HG02981 (cell line): Measurements from ENCODE around the gene EMC8.

Experiments used
- ATAC-seq: cut with Tn5 transposase; IDR thresholded peaks from one replicate; pipeline ENCODE4 v1.9.1; 2021; ENCODE audit warnings: mild to moderate bottlenecking, moderate library complexity; ENCODE audit not compliant: unreplicated experiment

EMC8 gene

DNA sequence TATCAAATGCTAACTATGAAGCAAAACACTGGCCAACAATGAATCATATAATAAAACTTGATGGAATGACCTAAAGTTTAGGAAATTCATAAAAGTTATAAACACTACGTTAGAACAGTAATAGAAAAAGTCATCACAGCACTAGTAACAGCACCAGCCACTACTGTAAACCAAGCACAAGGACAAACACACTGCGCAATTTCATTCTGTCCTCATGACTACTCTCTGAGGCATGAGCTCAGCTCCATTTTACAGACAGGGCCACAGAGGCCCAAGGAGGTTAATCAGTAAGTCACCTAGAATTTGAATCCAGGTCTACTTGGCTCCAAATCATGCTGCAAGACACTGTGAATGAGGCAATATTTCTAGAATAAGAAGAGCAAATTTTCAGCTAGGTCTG lies 13.4 kb downstream of the EMC8 start:
- ATAC-seq, result no peak

DNA sequence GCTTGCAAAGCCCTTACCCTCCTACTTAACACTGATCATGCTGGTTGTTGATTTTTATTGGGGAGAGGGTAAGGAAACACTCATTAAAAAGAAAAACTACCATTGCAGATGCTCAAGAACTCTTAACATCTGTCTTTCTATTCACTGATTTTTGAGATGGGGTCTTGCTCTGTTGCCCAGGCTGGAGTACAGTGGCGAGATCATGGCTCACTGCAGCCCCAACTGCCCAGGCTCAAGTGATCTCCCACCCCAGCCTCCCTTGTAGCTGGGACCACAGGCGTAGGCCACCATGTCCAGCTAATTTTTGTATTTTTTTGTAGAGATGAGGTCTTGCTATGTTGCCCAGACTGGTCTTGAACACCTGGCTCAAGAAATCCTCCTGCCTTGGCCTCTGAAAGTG lies 14.5 kb downstream of the EMC8 start:
- no peak for ATAC-seq

DNA sequence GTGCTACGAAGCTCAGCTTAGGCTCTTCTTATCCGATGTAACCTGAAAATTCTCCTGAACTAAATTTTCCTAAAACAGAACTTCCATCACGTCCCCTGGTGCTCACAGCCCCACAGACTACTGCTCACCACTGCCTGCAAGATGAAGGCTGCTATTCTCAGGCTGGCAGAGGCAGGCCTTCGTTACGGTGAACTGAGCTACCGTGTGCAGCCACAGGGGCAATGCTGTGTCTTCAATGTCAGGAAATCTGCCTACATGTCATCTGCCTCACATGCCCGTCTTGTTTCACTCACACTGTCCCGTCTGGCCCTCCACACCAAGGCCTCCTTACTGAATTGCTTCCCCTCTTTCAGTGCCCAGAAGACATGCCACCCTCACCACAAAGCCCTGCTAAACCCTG lies 15.9 kb downstream of the EMC8 start:
- no peak for ATAC-seq

DNA sequence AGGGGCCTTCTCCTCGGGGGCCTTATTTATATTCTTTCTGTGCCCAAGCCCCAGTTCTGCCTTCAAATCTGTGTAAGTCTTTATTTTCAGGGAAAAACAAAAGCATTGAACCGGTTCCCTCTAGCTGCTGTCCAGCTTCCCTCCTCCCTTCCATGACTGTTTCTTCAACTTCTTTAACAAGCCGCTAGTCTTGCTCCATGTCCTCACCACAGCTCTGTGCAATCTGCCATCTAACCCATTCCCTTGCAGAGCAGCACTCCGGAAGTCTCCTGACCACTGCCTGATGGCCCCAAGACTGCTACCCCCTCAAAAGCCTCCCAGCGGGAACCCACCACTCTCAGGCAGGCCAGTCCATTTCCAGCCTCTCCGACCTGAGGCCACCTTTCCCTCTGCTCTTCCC lies 16.9 kb downstream of the EMC8 start:
- no peak for ATAC-seq

DNA sequence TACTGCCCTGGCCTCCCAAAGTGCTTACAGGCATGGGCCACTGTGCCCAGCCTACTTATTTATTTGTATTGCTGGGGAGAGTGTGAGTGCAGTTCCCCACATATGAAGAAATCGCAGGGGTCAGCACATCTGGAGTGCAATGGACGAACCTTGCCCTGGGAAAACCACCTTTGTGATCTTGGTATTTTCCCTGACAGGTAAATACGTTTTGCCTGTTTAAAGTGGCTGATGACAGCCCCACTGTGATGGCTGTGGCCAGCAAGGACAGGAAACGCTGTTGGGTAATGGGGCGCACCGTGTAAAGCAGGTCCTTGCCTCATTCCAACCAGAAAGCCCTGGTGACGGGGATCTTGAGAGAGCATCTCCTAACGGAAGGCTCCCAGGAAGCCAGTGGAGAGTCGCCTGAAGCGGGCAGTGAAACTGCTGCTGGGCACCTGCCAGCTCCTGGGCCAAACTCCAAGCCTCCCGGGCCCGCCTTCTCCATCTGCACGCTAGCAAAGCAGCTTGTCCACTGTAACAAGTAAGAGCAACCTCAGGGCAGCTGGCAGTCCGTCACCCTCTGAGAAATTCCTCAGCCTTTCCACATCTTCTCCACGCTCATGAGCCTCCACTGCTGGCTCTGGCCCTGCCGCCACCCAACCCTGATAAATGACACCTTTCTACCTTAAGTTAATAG lies 17.5 kb downstream of the EMC8 start:
- ATAC-seq, result no peak

DNA sequence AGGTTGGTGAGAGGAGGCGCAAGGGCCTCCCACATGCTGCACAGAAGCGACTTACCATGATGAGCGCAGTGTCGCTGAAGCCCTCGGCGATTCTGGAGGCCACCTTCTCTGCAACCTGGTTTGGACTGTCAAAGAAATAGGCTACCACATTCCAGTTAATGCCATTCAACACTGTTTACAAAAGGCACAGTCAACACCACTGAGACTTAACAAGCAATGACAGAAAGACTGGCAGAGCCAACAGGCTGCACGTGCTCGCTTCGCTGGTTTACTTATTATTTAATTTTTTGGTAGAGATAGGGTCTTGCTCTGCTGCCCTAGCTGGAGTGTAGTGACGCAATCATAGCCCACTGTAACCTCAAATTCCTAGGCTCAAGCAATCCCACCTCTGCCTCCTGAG lies 18.2 kb downstream of the EMC8 start:
- ATAC-seq, result no peak

DNA sequence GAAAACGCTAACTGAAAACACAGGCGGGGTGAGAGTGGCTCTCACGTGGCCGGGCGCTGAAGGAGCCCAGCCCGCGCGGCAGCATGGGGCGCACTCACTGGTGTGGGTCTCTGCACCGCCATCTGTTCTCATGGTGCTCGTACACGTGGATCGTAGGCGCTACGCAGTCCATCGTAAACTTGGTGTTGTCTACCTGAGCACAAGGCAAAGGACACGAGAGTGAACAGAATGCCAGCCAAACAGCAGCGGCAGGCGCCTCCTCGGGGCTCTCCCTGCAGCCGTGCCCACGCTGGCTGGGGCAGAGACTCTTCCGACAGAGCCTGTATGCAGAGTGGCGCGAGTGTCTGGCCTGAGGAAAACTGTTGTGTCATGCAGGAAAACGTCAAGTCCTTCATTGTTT lies 19.1 kb downstream of the EMC8 start:
- ATAC-seq, result no peak

DNA sequence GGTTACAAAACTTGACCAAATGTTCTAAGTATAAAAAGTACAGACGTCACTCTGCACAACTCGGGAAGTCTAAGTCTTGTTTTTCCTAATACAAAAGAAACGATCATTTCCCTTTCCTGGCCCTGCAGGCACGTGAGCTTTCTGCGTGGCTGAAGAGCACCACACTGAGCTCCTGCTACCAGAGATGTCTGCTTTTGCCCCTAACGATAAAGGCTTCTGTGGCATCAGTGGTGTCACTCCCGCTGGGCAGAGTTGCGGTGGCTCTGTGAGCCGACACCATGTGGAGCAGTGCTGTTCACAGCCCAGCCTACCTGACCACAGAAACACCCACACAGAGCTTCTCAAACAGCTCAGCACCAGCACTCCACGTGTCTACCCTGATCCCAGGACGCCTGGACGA lies 20.5 kb downstream of the EMC8 start:
- no peak for ATAC-seq

DNA sequence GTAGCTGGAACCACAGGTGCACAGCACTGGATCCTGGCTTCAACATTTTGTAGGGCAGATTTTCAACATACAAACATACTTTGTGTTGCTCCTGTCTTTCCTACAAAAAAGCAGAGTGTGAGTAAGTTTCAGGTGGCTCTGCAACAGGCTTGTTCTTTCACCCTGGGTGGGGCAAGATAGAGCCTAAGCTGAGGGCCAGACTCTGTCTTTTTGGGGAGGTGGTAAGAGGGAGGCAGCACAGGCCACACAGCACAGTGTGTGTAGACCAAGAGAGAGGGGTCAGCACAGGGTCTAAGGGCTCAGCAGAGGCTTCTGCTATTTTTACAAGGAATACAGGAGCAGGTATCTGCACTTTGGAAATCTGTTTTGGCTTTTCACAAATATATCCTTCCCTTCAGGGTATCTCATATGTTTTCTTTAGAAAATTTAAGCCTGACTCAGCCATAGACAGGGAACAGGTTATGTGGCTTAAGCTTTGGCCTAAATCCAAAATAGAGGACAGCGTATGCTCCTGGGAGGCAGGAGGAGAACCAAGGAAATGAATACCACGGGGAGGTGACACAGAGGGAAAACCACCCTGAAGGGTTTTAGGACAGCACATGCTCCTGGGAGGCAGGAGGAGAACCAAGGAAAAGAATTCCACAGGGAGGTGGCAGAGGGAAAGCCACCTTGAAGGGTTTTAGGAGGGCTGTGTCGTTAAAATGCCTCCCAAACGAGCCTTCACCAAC lies 21.6 kb downstream of the EMC8 start:
- ATAC-seq, result no peak

DNA sequence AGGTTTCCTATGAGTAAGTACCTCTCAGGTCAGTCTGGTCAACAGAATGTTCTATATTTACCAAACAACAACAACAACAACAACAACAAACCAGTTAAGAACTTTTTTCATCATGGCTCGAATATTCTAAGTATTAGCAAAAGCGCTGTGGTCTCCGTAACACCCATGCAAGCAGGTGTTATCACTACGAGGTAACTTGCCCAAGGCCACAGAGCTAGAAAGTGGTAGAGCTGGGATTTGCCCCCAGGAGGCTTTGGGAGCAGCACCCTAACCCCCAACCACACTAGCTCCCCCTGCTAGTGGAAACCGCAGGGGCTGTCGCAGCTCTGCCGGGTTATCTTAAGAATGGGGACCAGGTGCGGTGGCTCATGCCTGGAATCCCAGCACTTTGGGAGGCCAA lies 24.5 kb downstream of the EMC8 start:
- no peak for ATAC-seq

DNA sequence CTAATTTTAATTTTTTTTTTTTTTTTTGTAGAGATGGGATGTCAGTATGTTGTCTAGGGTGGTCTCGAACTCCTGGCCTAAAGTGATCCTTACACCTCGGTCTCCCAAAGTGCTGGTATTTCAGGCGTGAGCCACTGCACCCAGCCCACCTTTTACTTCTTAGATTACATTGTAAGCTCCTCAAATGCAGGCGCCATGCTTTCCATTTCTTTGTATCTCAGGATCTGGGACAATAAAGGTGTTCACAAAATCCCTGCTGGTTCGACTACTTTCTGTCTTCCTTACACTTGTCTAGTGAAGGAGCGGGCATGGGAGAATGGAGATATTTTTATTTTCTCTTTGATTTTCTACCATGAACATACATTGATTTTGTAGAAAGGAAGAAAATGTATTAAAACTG lies 25.2 kb downstream of the EMC8 start:
- ATAC-seq, result no peak

DNA sequence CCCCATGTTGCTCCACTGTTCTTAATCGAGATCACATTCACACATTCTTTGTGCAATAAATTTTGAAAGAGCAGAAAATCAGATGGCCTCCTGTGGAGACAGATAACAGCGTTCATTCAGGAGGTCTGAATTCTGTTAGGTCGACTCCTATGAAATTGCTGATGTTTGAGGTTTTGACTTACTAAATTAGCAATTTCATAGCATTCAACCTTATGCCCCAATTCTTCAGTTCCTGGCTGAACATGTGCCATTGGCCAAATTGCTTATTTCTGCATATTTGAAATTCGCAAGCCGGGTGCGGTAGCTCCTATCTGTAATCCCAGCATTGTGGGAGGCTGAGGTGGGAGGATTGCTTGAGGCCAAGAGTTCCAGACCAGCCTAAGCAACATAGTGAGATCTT lies 26.3 kb downstream of the EMC8 start:
- no peak for ATAC-seq

DNA sequence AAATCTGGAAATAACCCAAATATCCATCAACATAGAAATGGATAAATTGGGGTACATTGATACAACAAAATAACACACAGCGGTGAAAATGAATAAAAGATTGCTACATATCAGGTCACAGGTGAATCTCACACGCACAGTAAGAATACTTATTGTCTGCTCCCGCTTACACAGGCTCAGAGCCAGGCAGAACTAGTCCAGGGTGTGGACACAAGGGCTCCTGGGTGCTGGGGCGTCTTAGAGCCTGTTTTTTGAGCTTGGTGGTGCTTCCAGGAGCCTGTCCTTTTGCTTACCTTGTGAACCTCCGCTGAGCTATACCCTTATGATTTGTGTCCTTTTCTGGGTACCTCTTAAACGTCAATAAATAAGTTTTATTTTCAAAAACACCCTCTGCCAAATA lies 28.6 kb downstream of the EMC8 start:
- ATAC-seq, result no peak

DNA sequence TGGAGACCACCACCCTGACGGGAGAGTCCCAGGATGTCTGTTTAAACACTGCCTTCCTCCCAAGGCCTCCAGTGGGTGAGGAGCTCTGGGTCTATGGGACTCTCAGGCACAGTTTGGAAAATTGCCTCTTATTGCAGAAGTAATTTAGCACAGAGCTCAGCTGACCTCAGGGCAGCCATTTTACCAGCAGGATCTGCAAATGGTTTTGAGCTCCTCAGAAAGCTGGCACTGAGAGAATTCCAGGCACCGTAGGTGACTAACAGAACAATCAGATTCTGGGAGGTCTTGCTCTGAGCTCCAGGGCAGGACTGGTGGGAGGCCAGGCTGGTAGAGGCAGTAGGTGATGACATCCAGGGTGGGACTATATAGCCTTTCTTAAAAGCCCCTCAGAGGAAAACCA lies 31.1 kb downstream of the EMC8 start:
- no peak for ATAC-seq

DNA sequence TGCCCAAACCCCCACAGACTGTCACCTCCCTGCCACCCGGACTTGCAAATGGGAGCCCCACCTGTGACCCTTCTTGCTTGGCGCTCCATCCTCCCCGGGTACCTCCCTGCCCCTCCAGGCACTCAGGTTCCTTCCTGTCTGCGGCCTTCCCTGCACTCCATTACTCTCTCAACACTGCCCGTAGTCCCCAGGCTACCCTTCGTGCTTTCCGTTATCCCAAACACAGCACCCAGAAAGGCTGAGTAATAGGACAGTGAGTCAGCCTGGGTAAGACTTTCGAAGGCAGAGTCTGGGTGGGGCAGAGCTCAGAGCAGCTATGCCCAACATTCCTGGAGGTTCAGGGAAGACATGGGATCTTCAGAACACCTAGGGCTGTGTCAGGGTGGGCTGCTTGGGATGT lies 31.8 kb downstream of the EMC8 start:
- no peak for ATAC-seq

DNA sequence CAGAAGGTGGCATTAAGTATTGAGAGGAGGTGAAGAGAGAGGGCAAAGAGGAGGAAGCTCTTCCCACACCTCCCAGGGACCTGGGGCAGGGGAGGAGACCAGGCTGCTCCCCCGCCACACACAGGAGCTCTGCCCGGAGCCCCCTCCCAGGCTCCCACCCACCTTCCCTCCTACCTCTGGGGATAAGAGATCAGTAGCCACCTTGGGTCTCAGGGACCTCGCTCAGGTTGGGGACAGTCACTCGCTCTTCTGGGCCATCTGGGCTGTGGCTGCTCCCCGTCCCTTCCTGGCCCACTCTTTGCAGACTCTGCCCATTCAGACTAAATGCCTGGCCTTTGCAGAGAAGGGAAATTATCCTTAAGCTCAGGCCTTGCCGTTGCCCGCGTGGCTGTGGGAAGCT lies 33.6 kb downstream of the EMC8 start:
- ATAC-seq, result no peak

DNA sequence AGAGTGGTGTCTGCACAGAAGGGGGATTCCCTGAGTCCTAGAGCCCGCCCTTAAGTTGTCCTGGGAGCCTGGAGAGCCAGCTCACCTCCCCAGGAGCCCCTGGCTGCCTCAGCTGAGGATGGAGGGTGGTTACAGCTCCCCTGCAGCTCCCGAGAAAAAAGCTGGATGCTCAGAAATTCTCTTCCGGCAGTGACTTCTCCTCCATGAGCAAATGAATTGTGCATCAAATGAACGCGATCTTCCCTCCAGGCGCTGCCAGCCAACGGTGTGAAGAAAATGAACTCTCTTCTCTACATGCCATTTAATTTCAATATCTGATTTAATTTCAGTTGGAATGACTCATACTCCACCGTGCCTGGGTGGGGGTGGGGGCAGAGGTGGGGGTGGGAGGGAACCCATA lies 34.1 kb downstream of the EMC8 start:
- no peak for ATAC-seq

DNA sequence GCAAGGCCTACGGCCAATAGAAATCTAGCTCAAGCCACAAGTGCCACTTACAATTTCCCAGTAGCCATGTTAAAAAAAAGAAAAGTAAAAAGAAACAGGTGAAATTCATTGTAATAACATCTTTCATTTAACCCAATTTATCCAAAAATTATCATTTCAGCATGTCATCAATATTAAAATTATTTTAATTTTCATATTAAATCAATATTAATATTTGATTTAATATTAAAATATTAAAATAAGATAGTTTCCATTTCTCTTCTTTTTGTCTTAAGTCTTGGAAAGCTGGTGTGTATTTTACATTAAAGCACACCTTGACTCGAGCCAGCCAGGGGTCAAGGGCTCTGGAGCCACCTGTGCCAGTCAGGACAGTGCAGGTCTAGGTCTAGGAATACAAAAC lies 35.7 kb downstream of the EMC8 start:
- ATAC-seq, result no peak

DNA sequence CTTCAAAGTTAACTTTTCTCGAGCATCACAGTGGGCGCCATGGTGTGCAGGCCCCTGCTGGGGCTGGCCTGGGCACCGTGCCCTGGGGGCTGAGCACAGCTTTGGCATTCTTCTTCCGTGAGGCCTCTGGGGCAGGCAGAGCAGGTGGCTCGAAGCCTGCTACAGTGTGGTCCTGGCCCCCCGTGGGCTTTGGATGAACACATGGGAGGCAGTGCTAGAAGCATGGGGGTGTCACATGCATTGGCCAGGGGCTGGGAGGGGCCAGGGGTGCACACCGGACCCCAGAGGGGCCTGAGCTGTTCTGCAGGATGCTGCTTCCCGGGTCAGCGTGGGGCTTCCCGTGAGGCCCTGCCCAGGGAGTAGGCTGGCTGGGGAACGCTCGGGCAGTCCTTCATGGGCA lies 36.4 kb downstream of the EMC8 start:
- ATAC-seq, result no peak

DNA sequence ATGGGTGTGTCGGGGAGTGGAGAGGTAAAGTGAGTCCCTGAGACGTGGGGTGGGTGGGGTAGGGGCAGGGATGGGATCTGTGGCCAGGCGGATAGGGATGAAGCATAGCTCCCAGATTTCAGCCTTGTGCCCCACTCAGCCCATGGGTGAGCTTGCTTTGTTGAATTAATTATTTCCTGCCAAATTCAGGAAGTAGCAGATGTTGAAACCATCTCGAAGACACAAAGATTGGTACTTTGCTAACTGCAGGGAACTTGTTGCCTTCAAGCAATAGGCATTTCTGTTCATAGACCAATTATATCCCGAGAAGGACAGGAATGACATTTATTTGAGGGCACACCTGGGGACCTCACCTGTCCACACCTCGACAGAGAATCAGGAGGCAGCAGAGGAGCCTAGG lies 37.5 kb downstream of the EMC8 start:
- ATAC-seq, result no peak

DNA sequence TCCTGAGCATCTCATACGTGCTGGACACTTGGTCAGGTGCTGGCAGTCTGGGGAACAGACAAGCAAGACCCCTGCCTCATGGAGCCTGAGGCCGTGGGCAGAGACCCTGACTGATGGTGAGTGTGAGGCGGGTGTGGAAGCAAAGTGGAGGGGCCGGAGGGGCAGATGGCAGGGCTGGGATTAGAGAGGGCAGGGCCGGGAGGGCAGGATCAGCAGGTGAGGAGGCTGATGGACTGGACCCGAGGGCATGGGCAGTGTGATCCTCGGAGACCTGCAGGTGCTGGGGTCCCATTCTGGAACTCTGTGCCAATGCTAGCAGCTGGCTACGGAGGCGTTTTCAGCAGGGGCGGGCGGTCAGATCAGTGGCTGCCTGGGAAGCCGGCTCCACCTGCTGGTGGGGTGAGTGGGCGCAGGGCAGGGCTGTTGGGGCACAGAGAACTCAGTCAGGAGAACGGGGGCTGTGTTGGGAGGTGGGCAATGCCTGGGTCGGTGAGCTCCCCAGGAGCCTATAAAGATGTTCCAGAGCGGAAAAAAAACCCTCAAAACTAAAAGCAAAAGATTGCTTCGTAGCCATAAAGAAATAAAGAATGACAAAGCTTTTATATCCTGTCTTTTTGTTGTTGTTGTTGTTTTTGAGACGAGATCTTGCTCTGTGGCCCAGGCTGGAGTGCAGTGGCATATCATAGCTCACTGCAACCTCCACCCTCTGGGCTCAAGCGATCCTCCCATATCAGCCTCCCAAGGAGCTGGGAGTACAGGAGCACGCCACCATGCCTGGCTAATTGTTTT lies 39.5 kb downstream of the EMC8 start:
- ATAC-seq, result no peak

DNA sequence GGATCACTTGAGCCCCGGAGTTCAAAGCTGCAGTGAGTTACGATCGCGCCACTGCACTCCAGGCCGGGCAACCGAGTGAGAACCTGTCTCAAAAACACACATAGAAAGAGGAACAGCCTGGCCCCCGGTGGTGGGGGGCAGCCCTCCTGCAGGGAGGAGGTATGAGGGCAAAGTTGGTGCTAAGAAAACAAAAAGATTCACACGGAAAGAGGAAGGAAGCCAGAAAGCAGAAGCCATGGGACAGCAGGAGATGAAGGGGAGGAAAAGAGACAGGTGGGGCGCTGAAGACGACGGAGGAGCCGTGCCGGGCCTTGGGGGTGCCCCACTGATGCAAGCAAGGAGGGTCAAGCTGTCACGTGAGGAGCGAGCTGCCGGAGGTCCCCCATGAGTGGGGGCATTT lies 40.2 kb downstream of the EMC8 start:
- no peak for ATAC-seq
